Kidney (tissue), 14 donors: ENCODE data around the gene CTIF. TPM values are rescaled to one million over a fixed set of nuclear protein-coding genes. Genes with fewer than 3 reads are reported as not detected.

ENCODE experiments used
- DNase-seq, 5 donors: peaks; one replicate each; pipeline ENCODE4 v3.0.0-alpha.2; 2013 to 2020
- FAIRE-seq: peaks from 2 replicates; lab custom pipeline; 2012; peaks lifted over from hg19 to GRCh38; lab: Jason Lieb, UNC
- H3K27ac ChIP-seq, 2 donors: one replicate each; pipeline ENCODE4 v1.7.0; 2013; ENCODE audit warnings: low read depth in 2 of 2, low read length in 2 of 2, inconsistent platforms in 1 of 2
- H3K27me3 ChIP-seq: one replicate; pipeline ENCODE4 v1.7.1; 2013; ENCODE audit warnings: low read length, inconsistent platforms; ENCODE audit not compliant: control insufficient read depth, insufficient read depth
- H3K36me3 ChIP-seq, 3 donors: one replicate each; pipeline versions ENCODE4 v1.7.0 to v1.7.1; 2013; ENCODE audit warnings: low read length in 3 of 3, control low read depth in 1 of 3, inconsistent platforms in 1 of 3; ENCODE audit not compliant: insufficient read depth in 3 of 3, control insufficient read depth in 2 of 3
- H3K4me1 ChIP-seq, 3 donors: one replicate each; pipeline versions ENCODE4 v1.7.0 to v1.7.1; 2013; ENCODE audit warnings: low read length in 3 of 3, inconsistent platforms in 1 of 3, low read depth in 1 of 3; ENCODE audit not compliant: control insufficient read depth in 2 of 3, insufficient read depth in 2 of 3
- H3K4me3 ChIP-seq, 3 donors: one replicate each; pipeline versions ENCODE4 v1.7.0 to v1.8.1; 2013; ENCODE audit warnings: low read length in 3 of 3, control low read depth in 1 of 3, inconsistent platforms in 1 of 3
- H3K9ac ChIP-seq, 3 donors: one replicate each; pipeline versions ENCODE4 v1.7.0 to v1.7.1; 2013; ENCODE audit warnings: low read length in 3 of 3, control low read depth in 1 of 3, inconsistent platforms in 1 of 3
- H3K9me3 ChIP-seq, 3 donors: one replicate each; pipeline versions ENCODE4 v1.7.0 to v1.7.1; 2013; ENCODE audit warnings: low read length in 3 of 3, control low read depth in 1 of 3, inconsistent platforms in 1 of 3; ENCODE audit not compliant: control insufficient read depth in 2 of 3, insufficient read depth in 1 of 3
- CTCF ChIP-seq: IDR thresholded peaks from 3 replicates; pipeline ENCODE4 v1.5.1; 2012; ENCODE audit warnings: mild to moderate bottlenecking, moderate library complexity, borderline replicate concordance; ENCODE audit not compliant: insufficient read depth; ENCODE audit errors: extremely low read depth
- intact Hi-C: fragments of 100-400 bp; cut with DNase I; formaldehyde crosslinking; loops from one replicate; pipeline ENCODE4 v1.11.1; 2022
- polyA plus RNA-seq: library from polyadenylated mRNA; stranded (reverse); fragments of 350-450 nt; fragmentation: Illumina TruSeq; extraction: RNeasy Lipid Tissue Mini Kit (QIAGEN cat#74804); gene quantifications from one replicate; pipeline ENCODE4 v1.2.3, GENCODE V29; 2014; ENCODE audit warnings: low read depth, low replicate concordance; ENCODE audit not compliant: insufficient read depth
- total RNA-seq: library from RNA; stranded (reverse); fragmentation: NEBNext Ultra II Directional; extraction: Animal tissue kit (Norgen Biotek cat#: 25700); gene quantifications from one replicate; pipeline ENCODE4 v1.2.1, GENCODE V29; 2021
- donor health status: control.
- donor health status: control.
- donor health status: control.
- donor health status: control.
- donor health status: control.
- donor health status: DM: yes; HTN: yes; CAD: no.
- donor health status: Normal renal cell carcinoma (clear cell type).

CTIF gene
- total and polyA plus RNA-seq, 2 donors from 2014 or later: 37.3 to 41.9 TPM

DNA sequence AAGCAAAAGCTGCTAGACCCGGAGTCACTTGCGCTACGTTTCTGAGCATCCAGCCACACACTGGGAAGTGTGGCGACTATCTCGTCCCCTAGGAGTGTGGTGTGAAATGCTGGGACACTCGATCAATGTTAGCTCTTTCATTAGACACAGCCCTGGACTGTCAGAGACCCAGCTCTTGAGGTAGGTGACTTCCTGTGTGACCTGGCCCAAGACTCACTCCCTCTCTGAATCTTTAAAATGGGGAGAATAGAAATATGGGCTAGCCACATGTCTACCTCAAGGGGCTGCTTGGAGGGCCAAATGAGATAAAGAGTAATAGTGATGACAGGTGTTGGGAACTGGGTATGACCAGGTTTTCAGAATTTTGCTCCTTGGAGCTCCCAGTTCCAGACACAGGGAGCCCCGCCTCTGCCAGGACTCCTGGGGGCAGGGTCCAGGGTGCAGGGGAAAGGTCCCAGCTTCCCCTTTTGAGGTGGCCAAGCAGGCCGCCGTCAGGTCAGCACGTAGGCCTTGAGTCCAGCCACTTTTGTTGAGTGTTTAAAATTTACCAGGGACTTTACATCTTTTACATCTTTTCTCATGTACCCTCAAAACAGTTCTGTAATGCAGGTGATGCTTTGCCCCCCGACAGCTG lies 36.0 kb downstream of the CTIF start:
- H3K27me3 ChIP-seq: no peaks in the 10 kb centered on the region
- no peak overlapping the region for H3K27ac ChIP-seq
- intact Hi-C loops: no loop called here
- H3K4me1 ChIP-seq: no peaks in the 10 kb centered on the region
- no peak for TF ChIP-seq CTCF
- no peak overlapping the region for H3K9ac ChIP-seq
- DNase-seq (peak in 1 of 5 donors; percentile 26), FAIRE-seq (no peak)
- H3K4me3 ChIP-seq: no peak overlapping the region
- no peaks in the 10 kb centered on the region for H3K36me3 ChIP-seq
- peaks cover 0 to 5% (median 0%) of the 10 kb centered on the region in 3 donors for H3K9me3 ChIP-seq

DNA sequence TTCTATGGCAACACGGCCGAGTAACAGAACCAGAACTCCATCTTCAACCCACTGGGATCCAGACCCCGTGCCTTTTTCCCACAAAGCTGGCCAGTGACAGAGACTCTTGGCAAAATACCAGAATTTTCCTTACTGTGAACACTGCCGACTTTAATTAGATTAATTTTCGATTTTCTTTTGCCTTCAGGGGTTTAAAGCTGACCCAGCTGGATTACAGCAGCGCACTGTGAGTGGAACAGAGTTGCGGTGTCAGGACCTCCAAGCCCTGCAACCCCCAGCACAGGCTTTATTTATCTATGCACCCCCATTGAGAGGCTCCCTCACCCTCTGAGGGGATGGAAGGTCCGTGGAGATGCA lies 36.4 kb downstream of the CTIF start:
- Histone ChIP-seq H3K9ac (no peak overlapping the region), H3K4me3 (no peak overlapping the region), H3K9me3 (peaks cover 0 to 5% (median 0%) of the 10 kb centered on the region in 3 donors), H3K27ac (no peak overlapping the region), H3K4me1 (no peaks in the 10 kb centered on the region), H3K36me3 (no peaks in the 10 kb centered on the region), H3K27me3 (no peaks in the 10 kb centered on the region)
- TF ChIP-seq CTCF: no peak
- FAIRE-seq (no peak), DNase-seq (no peak)
- intact Hi-C loops: no loop called here

DNA sequence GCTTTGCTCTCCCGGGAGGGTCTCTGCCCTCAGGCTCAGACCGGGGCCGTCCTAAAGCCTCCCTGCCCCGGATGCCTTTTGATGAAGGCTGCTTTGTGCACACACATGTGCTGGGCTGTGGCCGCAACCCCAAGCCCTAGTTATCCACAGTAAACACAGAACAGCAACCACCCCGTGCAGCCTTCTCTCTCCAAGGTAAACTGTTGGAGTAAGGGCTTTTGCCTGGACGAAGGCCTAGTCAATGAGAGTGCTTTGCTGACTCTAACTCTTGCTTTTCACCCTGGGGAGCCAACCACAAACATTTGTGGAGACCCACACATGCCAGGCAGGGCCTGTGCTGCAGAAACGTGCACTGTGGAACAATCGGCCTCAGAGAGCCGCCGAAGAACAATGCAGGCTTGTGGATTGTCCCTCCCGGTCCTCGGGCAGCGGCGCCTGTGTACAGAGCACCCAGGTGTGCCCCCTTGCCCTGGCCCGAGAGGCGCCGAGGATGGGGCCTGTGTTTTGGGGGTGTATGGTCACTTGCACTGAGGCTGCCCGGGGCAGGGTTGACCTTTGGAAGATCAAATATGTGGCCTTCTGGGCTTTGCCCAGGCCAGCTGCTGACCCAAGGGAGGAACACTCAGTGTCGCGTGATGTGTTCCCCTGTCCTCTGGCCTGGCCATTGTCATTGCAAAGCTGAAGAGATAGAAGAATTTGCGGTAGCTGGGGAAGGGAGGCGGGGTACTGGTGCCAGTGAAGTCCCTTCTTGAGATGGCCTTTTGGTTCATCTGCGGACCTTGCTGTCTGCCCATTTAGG lies 37.0 kb downstream of the CTIF start:
- Histone ChIP-seq H3K27ac (no peak overlapping the region), H3K4me1 (no peaks in the 10 kb centered on the region), H3K27me3 (no peaks in the 10 kb centered on the region), H3K9ac (no peak overlapping the region), H3K4me3 (no peak overlapping the region), H3K9me3 (peaks cover 0 to 5% (median 0%) of the 10 kb centered on the region in 3 donors), H3K36me3 (no peaks in the 10 kb centered on the region)
- intact Hi-C loops: no loop called here
- FAIRE-seq: no peak
- TF ChIP-seq CTCF: no peak
- DNase-seq: peak in 1 of 5 donors; percentile 66
